DOHH2 (cell line): Measurements from ENCODE around the gene RGS7.

ENCODE experiments used
- CTCF ChIP-seq: fragments of 200-600 bp; sonication (generic); IDR thresholded peaks from one replicate; pipeline ENCODE4 v1.5.1; 2014; ENCODE audit warnings: antibody characterized with exemption, mild to moderate bottlenecking, low read depth, low read length; ENCODE audit not compliant: poor library complexity, severe bottlenecking
- EZH2phosphoT487 ChIP-seq: fragments of 200-600 bp; sonication (generic); IDR thresholded peaks from 2 replicates; pipeline ENCODE4 v1.6.1; 2017; ENCODE audit warnings: borderline replicate concordance, mild to moderate bottlenecking, antibody characterized with exemption, low read length, moderate library complexity, mixed read lengths

- TF ChIP-seq CTCF (no peak), EZH2phosphoT487 (no peak)
These were observed 536.2 kb downstream of the RGS7 start for GRCh38 chr1:240820816-240821215.
